MCF 10A (cell line): ENCODE measurements around the gene TSPAN4. TPM values are rescaled to one million over a fixed set of nuclear protein-coding genes. Genes with fewer than 3 reads are reported as not detected.

Source experiments
- BruUV-seq: library from RNA; stranded (reverse); fragments of 400-500 nt; replicated peaks from 2 replicates; lab custom pipeline; 2021; lab: Mats Ljungman, UMichigan
- CTCF ChIA-PET: fragments of 300-600 bp; sonication (Branson Sonifier 250); formaldehyde crosslinking; extraction: SDS; loops from one replicate; lab custom pipeline; 2021; ENCODE audit warnings: antibody characterized with exemption, inconsistent platforms; lab: Yijun Ruan, JAX
- POLR2A ChIA-PET: fragments of 300-600, 350-650 bp; sonication (Branson Sonifier 250); formaldehyde crosslinking; extraction: SDS; loops from one replicate; lab custom pipeline; 2020; ENCODE audit warnings: antibody characterized with exemption, inconsistent platforms; lab: Yijun Ruan, JAX
- DNase-seq: peaks from one replicate; pipeline ENCODE4 v3.0.0-alpha.2; 2018; ENCODE audit not compliant: unreplicated experiment
- H3K27ac Mint-ChIP-seq: one replicate; pipeline ENCODE4 v1.8.0; 2022; ENCODE audit warnings: mild to moderate bottlenecking, low read depth, mixed read lengths; ENCODE audit not compliant: unreplicated experiment
- H3K27me3 Mint-ChIP-seq: one replicate; pipeline ENCODE4 v1.8.0; 2022; ENCODE audit warnings: mixed read lengths; ENCODE audit not compliant: insufficient read depth, unreplicated experiment
- H3K36me3 Mint-ChIP-seq: one replicate; pipeline ENCODE4 v1.8.0; 2022; ENCODE audit warnings: mild to moderate bottlenecking, moderate library complexity, mixed read lengths; ENCODE audit not compliant: insufficient read depth, unreplicated experiment
- H3K4me1 Mint-ChIP-seq: one replicate; pipeline ENCODE4 v1.8.0; 2022; ENCODE audit warnings: mixed read lengths; ENCODE audit not compliant: insufficient read depth, unreplicated experiment
- H3K4me3 Mint-ChIP-seq: one replicate; pipeline ENCODE4 v1.8.0; 2022; ENCODE audit warnings: mild to moderate bottlenecking, moderate library complexity, mixed read lengths; ENCODE audit not compliant: unreplicated experiment
- H3K9me3 Mint-ChIP-seq: one replicate; pipeline ENCODE4 v1.8.0; 2022; ENCODE audit warnings: mixed read lengths; ENCODE audit not compliant: unreplicated experiment
- intact Hi-C: fragments of 100-400 bp; cut with micrococcal nuclease; formaldehyde crosslinking; loops from 2 replicates; pipeline ENCODE4 v1.14.1; 2022
- total RNA-seq: library from RNA; stranded (reverse); gene quantifications from 2 replicates; pipeline ENCODE4 v1.2.3, GENCODE V29; 2022
- TF ChIP-seq, protein P1 (sequence below): fragments of 200-600 bp; IDR thresholded peaks from one replicate; pipeline ENCODE4 v1.8.0; 2022; ENCODE audit warnings: antibody characterized with exemption, mild to moderate bottlenecking; ENCODE audit not compliant: unreplicated experiment

Gene TSPAN4
- total RNA-seq, 1 experiment from 2014 or later = 148 TPM

DNA sequence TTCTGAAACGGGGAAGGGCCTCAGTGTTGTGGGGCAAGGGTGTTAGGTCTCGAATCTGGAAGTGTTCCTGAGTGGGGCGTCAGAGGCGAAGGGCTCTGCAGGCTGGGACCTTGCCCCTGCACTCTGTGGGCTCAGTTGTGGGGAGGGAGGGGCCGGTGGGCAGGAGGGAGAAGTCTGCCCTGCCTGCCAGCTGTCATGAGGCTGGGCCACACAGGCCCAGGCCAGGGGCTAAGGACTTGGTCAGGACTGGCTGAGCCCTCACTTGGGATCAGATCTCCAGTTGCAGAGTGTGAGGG, 14.8 kb upstream of the TSPAN4 start, which contains the start of gene CRACR2B:
Gene CRACR2B, plus strand, starts transcription at position 23 of the 296 bp plus-strand sequence. CDS start 689 bp downstream, outside the sequence.
- H3K27ac Mint-ChIP-seq = no peak within 1 kb of the TSS
- BruUV-seq = no TSS peak

DNA sequence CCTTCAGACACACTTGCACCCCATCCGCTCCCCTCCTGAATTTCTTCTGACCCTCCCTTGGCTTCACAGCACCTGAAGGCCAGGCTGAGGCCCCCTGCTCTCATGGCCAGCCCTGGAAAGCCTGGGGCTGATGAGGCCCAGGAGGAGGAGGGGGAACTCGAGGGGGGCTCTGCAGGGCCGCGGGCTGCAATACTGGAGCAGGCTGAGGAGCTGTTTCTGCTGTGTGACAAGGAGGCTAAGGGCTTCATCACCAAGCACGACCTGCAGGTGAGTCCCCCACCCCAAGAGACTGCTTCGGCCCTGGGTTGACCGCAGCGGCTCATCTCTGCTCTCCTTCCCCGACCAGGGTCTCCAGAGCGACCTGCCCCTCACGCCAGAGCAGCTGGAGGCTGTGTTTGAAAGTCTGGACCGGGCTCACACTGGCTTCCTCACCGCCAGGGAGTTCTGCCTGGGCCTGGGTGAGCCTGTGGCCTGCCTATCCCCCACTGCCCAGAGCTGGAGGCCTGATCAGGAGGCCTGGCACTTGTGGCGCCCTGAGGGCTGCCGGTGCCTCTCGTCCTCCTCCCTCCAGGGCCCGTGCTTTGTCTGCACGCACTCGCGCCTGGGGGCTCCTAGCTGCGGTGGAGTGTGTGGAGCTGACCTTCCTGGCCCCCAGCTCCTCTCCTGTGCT, 14.0 kb upstream of the TSPAN4 start:
- Mint-ChIP-seq H3K36me3 (peaks cover 18% of the 10 kb centered on the region), H3K9me3 (no peaks in the 10 kb centered on the region), H3K4me1 (peaks cover 10% of the 10 kb centered on the region), H3K27ac (no peak overlapping the region), H3K4me3 (peak overlapping the region; percentile 36), H3K27me3 (no peaks in the 10 kb centered on the region)
- TF ChIP-seq, protein P1, sequence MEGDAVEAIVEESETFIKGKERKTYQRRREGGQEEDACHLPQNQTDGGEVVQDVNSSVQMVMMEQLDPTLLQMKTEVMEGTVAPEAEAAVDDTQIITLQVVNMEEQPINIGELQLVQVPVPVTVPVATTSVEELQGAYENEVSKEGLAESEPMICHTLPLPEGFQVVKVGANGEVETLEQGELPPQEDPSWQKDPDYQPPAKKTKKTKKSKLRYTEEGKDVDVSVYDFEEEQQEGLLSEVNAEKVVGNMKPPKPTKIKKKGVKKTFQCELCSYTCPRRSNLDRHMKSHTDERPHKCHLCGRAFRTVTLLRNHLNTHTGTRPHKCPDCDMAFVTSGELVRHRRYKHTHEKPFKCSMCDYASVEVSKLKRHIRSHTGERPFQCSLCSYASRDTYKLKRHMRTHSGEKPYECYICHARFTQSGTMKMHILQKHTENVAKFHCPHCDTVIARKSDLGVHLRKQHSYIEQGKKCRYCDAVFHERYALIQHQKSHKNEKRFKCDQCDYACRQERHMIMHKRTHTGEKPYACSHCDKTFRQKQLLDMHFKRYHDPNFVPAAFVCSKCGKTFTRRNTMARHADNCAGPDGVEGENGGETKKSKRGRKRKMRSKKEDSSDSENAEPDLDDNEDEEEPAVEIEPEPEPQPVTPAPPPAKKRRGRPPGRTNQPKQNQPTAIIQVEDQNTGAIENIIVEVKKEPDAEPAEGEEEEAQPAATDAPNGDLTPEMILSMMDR = no peak
- ChIA-PET POLR2A (interaction anchor here (0.7 to 11.4 kb wide), 4 partner anchors 8 to 291 kb away, joined by 3 to 274 read pairs (median 3); partner anchors contain the start of genes EPS8L2, LRRC56 and PNPLA2), CTCF (no interaction called here)
- intact Hi-C loops = no loop called here
- DNase-seq = no peak
- no TSS peak for BruUV-seq

More for the DNA sequence above, 14.8 kb upstream of the TSPAN4 start, which contains the start of gene CRACR2B:
- peak within 1 kb of the TSS; percentile 36 for H3K4me3 Mint-ChIP-seq
- H3K27me3 Mint-ChIP-seq = no peaks in the 10 kb centered on the region
- DNase-seq = no peak
- CTCF ChIA-PET = interaction anchor here (0.7 kb wide), 1 partner anchor 370 kb away, joined by 9 read pairs; no protein-coding TSS in a partner anchor
- intact Hi-C loops = no loop called here
- peaks cover 25% of the 10 kb centered on the region for H3K36me3 Mint-ChIP-seq
- peaks cover 10% of the 10 kb centered on the region for H3K4me1 Mint-ChIP-seq
- POLR2A ChIA-PET = interaction anchor here (0.6 to 1.2 kb wide), 2 partner anchors 72 to 122 kb away, joined by 3 read pairs; partner anchors contain the start of gene EPS8L2
- H3K9me3 Mint-ChIP-seq = no peaks in the 10 kb centered on the region
- TF ChIP-seq, protein P1 = no peak

DNA sequence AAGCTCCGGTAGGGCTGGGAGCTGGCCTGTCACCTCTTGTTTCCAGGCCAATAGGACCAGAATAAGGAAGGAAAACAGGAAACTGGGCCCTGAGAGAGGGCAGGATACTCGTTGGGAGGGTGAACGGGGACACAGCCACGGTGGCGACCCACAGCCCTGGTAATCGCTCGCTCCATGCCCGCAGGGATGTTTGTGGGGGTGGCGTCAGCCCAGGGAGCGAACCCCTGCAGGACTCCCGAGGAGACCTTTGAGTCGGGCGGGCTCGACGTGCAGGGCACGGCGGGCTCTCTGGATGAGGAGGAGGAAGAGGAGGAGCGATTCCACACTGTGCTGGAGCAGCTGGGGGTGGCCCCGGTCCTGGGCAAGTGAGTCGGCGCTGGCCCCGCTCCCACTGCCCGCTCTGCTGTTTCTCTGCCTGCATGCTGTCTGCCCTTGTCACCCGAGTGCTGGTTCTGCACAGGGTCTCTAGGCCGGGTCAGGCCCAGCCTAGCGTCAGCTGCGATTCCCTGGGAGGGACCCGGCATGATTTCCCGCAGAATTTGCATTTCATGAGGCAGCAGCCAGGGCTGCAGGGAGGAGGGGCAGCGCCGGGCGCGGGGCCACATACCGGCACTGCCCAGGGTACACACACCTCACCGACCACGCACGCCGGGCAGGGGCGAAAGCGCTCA, 13.3 kb upstream of the TSPAN4 start:
- intact Hi-C loops = no loop called here
- Mint-ChIP-seq H3K4me3 (no peak overlapping the region), H3K27ac (no peak overlapping the region), H3K27me3 (no peaks in the 10 kb centered on the region), H3K36me3 (peaks cover 20% of the 10 kb centered on the region), H3K9me3 (no peaks in the 10 kb centered on the region), H3K4me1 (peaks cover 16% of the 10 kb centered on the region)
- no TSS peak for BruUV-seq
- POLR2A ChIA-PET = interaction anchor here (1.0 to 11.4 kb wide), 3 partner anchors 8 to 32 kb away, joined by 3 to 274 read pairs (median 4); partner anchors contain the start of gene PNPLA2
- TF ChIP-seq, protein P1 = no peak
- DNase-seq = no peak
- CTCF ChIA-PET = no interaction called here

DNA sequence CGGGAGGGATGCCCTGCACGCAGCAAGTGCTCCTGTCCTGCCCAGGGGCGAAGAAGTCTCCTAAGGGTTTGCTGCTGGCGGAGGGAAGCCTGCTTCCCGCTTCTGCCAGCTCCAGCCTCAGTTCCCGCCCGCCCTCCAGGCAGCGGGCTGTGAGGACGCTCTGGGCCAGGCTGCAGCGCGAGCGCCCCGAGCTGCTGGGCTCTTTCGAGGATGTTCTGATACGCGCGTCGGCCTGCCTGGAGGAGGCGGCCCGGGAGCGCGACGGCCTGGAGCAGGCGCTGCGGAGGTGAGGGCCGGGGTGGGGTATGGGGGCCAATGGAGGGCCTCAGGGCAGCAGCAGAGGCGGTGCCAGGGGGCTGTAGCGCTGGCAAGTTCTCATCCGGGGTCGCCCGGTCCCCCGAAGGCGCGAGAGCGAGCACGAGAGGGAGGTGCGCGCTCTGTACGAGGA, 12.8 kb upstream of the TSPAN4 start:
- H3K36me3 Mint-ChIP-seq = peaks cover 24% of the 10 kb centered on the region
- TF ChIP-seq, protein P1 = no peak
- CTCF ChIA-PET = no interaction called here
- peaks cover 17% of the 10 kb centered on the region for H3K4me1 Mint-ChIP-seq
- H3K27ac Mint-ChIP-seq = no peak overlapping the region
- no peaks in the 10 kb centered on the region for H3K27me3 Mint-ChIP-seq
- POLR2A ChIA-PET = interaction anchor here (1.3 to 11.4 kb wide), 2 partner anchors 11 to 33 kb away, joined by 4 to 274 read pairs; partner anchors contain the start of gene PNPLA2
- BruUV-seq = no TSS peak
- no peak for DNase-seq
- intact Hi-C loops = no loop called here
- no peak overlapping the region for H3K4me3 Mint-ChIP-seq
- H3K9me3 Mint-ChIP-seq = no peaks in the 10 kb centered on the region
